ENCODE measurements around the gene PCGF3.

The PCGF3 gene

DNA sequence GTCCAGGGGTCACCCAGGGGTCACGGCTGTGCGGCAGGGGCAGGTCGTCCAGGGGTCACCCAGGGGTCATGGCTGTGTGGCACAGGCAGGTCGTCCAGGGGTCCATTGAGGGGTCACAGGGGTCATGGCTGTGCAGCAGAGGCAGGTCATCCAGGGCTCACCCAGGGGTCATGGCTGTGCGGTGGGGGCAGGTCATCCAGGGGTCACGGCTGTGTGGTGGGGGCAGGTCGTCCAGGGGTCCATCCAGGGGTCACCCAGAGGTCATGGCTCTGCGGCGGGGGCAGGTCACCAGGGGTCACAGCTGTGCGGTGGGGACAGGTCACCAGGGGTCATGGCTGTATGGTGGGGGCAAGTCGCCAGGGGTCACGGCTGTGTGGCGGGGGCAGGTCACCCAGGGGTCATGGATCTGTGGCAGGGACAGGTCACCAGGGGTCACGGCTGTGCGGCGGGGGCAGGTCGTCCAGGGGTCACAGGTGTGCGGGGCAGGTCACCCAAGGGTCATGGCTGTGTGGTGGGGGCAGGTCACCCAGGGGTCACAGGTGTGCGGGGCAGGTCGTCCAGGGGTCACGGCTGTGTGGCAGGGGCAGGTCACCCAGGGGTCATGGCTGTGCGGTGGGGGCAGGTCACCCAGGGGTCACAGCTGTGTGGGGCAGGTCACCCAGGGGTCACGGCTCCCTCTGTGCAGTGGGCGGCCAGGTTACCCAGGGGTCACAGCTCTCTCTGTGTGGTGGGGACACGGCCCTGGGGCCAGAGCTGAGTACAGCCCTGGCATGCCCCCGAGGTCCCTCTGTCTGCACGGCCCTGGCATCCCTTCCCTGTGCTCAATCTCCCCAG, 47.6 kb upstream of the PCGF3 start:
- Histone ChIP-seq H4K8ac (ENCODE audit: low read length) (no peak overlapping the region), H3K9me3 (ENCODE audit: control insufficient read depth, low read length) (no peaks in the 10 kb centered on the region), H2AK5ac (ENCODE audit: low read length, severe bottlenecking) (no peak overlapping the region), H3K79me1 (replicated peaks; ENCODE audit: low read length, poor library complexity, severe bottlenecking) (no peaks in the 10 kb centered on the region), H3K36me3 (ENCODE audit: control insufficient read depth in 1 of 2, insufficient read depth in 2 of 2, low read depth in 1 of 2, low read length in 2 of 2) (no peaks in the 10 kb centered on the region), H3K18ac (ENCODE audit: low read depth in 1 of 2, low read length in 2 of 2) (no peak overlapping the region), H3K27me3 (ENCODE audit: control insufficient read depth in 1 of 2, insufficient read depth in 1 of 2, low read length in 2 of 2) (peaks cover 0 to 33% of the 10 kb centered on the region in 2 experiments), H3K14ac (ENCODE audit: low read length in 2 of 2) (no peak overlapping the region), H2BK12ac (ENCODE audit: low read length in 2 of 2) (no peak overlapping the region), H3K4me1 (ENCODE audit: control insufficient read depth, insufficient read depth, low read depth, low read length) (peaks cover 2% of the 10 kb centered on the region), H3K23ac (ENCODE audit: low read length in 2 of 2) (no peak overlapping the region), H2BK120ac (ENCODE audit: low read depth, low read length) (no peak overlapping the region), H3K9ac (ENCODE audit: low read length) (no peak overlapping the region), H2BK15ac (ENCODE audit: low read depth, poor library complexity, severe bottlenecking) (no peak overlapping the region), H2BK5ac (ENCODE audit: low read depth, low read length, poor library complexity, severe bottlenecking) (no peak overlapping the region), H3K4me3 (ENCODE audit: insufficient read depth in 1 of 2, low read depth in 1 of 2, low read length in 2 of 2) (no peak overlapping the region), H3K4ac (ENCODE audit: low read depth in 1 of 2, low read length in 2 of 2) (no peak overlapping the region), H3K27ac (ENCODE audit: low read length, poor library complexity, severe bottlenecking) (no peak overlapping the region), H4K91ac (ENCODE audit: low read length) (no peak overlapping the region), H3K4me2 (ENCODE audit: low read length, poor library complexity, severe bottlenecking) (no peak overlapping the region), H2AFZ (ENCODE audit: low read depth, low read length) (no peak overlapping the region)
- 91% methylated on average over 27 of the region's 27 CpGs for WGBS
- no peak for DNase-seq

- no peak overlapping the region for H2AK5ac ChIP-seq (ENCODE audit: low read length, severe bottlenecking)
- H3K27me3 ChIP-seq (ENCODE audit: control insufficient read depth in 1 of 2, insufficient read depth in 1 of 2, low read length in 2 of 2), result peaks cover 0 to 36% of the 10 kb centered on the region in 2 experiments
- no peaks in the 10 kb centered on the region for H3K9me3 ChIP-seq (ENCODE audit: control insufficient read depth, low read length)
- no peak overlapping the region for H3K23ac ChIP-seq (ENCODE audit: low read length in 2 of 2)
- H3K27ac ChIP-seq (ENCODE audit: low read length, poor library complexity, severe bottlenecking), result no peak overlapping the region
- peaks cover 9% of the 10 kb centered on the region for H3K4me1 ChIP-seq (ENCODE audit: control insufficient read depth, insufficient read depth, low read depth, low read length)
- no peak overlapping the region for H3K4me2 ChIP-seq (ENCODE audit: low read length, poor library complexity, severe bottlenecking)
- no peaks in the 10 kb centered on the region for H3K36me3 ChIP-seq (ENCODE audit: control insufficient read depth in 1 of 2, insufficient read depth in 2 of 2, low read depth in 1 of 2, low read length in 2 of 2)
- H3K79me1 ChIP-seq (replicated peaks; ENCODE audit: low read length, poor library complexity, severe bottlenecking), result no peaks in the 10 kb centered on the region
- H4K91ac ChIP-seq (ENCODE audit: low read length), result no peak overlapping the region
- H2BK15ac ChIP-seq (ENCODE audit: low read depth, poor library complexity, severe bottlenecking), result no peak overlapping the region
- H3K14ac ChIP-seq (ENCODE audit: low read length in 2 of 2), result no peak overlapping the region
- H3K9ac ChIP-seq (ENCODE audit: low read length), result no peak overlapping the region
- WGBS, result 93% methylated on average over 32 of the region's 32 CpGs
- H2AFZ ChIP-seq (ENCODE audit: low read depth, low read length), result no peak overlapping the region
- H4K8ac ChIP-seq (ENCODE audit: low read length), result no peak overlapping the region
- no peak overlapping the region for H2BK120ac ChIP-seq (ENCODE audit: low read depth, low read length)
- no peak overlapping the region for H2BK5ac ChIP-seq (ENCODE audit: low read depth, low read length, poor library complexity, severe bottlenecking)
- no peak overlapping the region for H3K4ac ChIP-seq (ENCODE audit: low read depth in 1 of 2, low read length in 2 of 2)
- H3K18ac ChIP-seq (ENCODE audit: low read depth in 1 of 2, low read length in 2 of 2), result no peak overlapping the region
- H3K4me3 ChIP-seq (ENCODE audit: insufficient read depth in 1 of 2, low read depth in 1 of 2, low read length in 2 of 2), result no peak overlapping the region
- DNase-seq, result no peak
- no peak overlapping the region for H2BK12ac ChIP-seq (ENCODE audit: low read length in 2 of 2)
Observed at GRCh38 chr4:658681-659667, 46.7 kb upstream of the PCGF3 start.

- H3K4ac ChIP-seq (ENCODE audit: low read depth in 1 of 2, low read length in 2 of 2), result no peak overlapping the region
- no peak overlapping the region for H2AK5ac ChIP-seq (ENCODE audit: low read length, severe bottlenecking)
- DNase-seq, result no peak
- no peak overlapping the region for H3K9ac ChIP-seq (ENCODE audit: low read length)
- H3K4me3 ChIP-seq (ENCODE audit: insufficient read depth in 1 of 2, low read depth in 1 of 2, low read length in 2 of 2), result no peak overlapping the region
- H3K18ac ChIP-seq (ENCODE audit: low read depth in 1 of 2, low read length in 2 of 2), result no peak overlapping the region
- H2BK15ac ChIP-seq (ENCODE audit: low read depth, poor library complexity, severe bottlenecking), result no peak overlapping the region
- H3K27ac ChIP-seq (ENCODE audit: low read length, poor library complexity, severe bottlenecking), result no peak overlapping the region
- H3K36me3 ChIP-seq (ENCODE audit: control insufficient read depth in 1 of 2, insufficient read depth in 2 of 2, low read depth in 1 of 2, low read length in 2 of 2), result no peaks in the 10 kb centered on the region
- no peak overlapping the region for H3K14ac ChIP-seq (ENCODE audit: low read length in 2 of 2)
- H3K4me1 ChIP-seq (ENCODE audit: control insufficient read depth, insufficient read depth, low read depth, low read length), result peaks cover 9% of the 10 kb centered on the region
- H2BK5ac ChIP-seq (ENCODE audit: low read depth, low read length, poor library complexity, severe bottlenecking), result no peak overlapping the region
- H3K79me1 ChIP-seq (replicated peaks; ENCODE audit: low read length, poor library complexity, severe bottlenecking), result no peaks in the 10 kb centered on the region
- H3K23ac ChIP-seq (ENCODE audit: low read length in 2 of 2), result no peak overlapping the region
- H3K27me3 ChIP-seq (ENCODE audit: control insufficient read depth in 1 of 2, insufficient read depth in 1 of 2, low read length in 2 of 2), result peaks cover 0 to 39% of the 10 kb centered on the region in 2 experiments
- H3K9me3 ChIP-seq (ENCODE audit: control insufficient read depth, low read length), result no peaks in the 10 kb centered on the region
- H4K91ac ChIP-seq (ENCODE audit: low read length), result no peak overlapping the region
- H3K4me2 ChIP-seq (ENCODE audit: low read length, poor library complexity, severe bottlenecking), result no peak overlapping the region
- H4K8ac ChIP-seq (ENCODE audit: low read length), result no peak overlapping the region
- H2AFZ ChIP-seq (ENCODE audit: low read depth, low read length), result no peak overlapping the region
- no peak overlapping the region for H2BK120ac ChIP-seq (ENCODE audit: low read depth, low read length)
- 99% methylated on average over 5 of the region's 8 CpGs for WGBS
- H2BK12ac ChIP-seq (ENCODE audit: low read length in 2 of 2), result no peak overlapping the region
Observed at GRCh38 chr4:659851-660250, 45.8 kb upstream of the PCGF3 start.

DNA sequence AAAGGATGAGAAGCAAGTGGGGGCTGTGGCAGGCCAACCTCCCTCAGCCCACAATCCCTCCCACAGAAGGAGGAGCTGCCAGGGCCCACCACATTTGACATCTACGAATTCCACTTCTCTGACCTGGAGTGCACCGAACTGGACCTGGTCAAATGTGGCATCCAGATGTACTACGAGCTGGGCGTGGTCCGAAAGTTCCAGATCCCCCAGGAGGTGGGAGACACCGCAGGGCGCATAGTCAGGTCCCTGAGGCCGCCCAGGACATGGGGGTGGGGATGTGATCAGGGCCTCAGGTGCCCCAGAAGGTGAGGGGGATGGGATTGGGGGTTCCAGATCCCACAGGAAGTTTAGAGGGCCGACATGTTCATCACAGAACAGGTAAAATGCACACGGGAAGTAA, 45.2 kb upstream of the PCGF3 start:
- no peak overlapping the region for H2BK5ac ChIP-seq (ENCODE audit: low read depth, low read length, poor library complexity, severe bottlenecking)
- no peak overlapping the region for H2AFZ ChIP-seq (ENCODE audit: low read depth, low read length)
- no peak overlapping the region for H3K27ac ChIP-seq (ENCODE audit: low read length, poor library complexity, severe bottlenecking)
- DNase-seq, result no peak
- H4K8ac ChIP-seq (ENCODE audit: low read length), result no peak overlapping the region
- no peak overlapping the region for H3K23ac ChIP-seq (ENCODE audit: low read length in 2 of 2)
- H3K79me1 ChIP-seq (replicated peaks; ENCODE audit: low read length, poor library complexity, severe bottlenecking), result no peaks in the 10 kb centered on the region
- H3K4me3 ChIP-seq (ENCODE audit: insufficient read depth in 1 of 2, low read depth in 1 of 2, low read length in 2 of 2), result no peak overlapping the region
- no peak overlapping the region for H2BK15ac ChIP-seq (ENCODE audit: low read depth, poor library complexity, severe bottlenecking)
- no peak overlapping the region for H2BK12ac ChIP-seq (ENCODE audit: low read length in 2 of 2)
- peaks cover 0 to 39% of the 10 kb centered on the region in 2 experiments for H3K27me3 ChIP-seq (ENCODE audit: control insufficient read depth in 1 of 2, insufficient read depth in 1 of 2, low read length in 2 of 2)
- no peak overlapping the region for H3K4me2 ChIP-seq (ENCODE audit: low read length, poor library complexity, severe bottlenecking)
- no peak overlapping the region for H2BK120ac ChIP-seq (ENCODE audit: low read depth, low read length)
- H3K4ac ChIP-seq (ENCODE audit: low read depth in 1 of 2, low read length in 2 of 2), result no peak overlapping the region
- H3K14ac ChIP-seq (ENCODE audit: low read length in 2 of 2), result no peak overlapping the region
- no peak overlapping the region for H4K91ac ChIP-seq (ENCODE audit: low read length)
- no peak overlapping the region for H3K18ac ChIP-seq (ENCODE audit: low read depth in 1 of 2, low read length in 2 of 2)
- H3K36me3 ChIP-seq (ENCODE audit: control insufficient read depth in 1 of 2, insufficient read depth in 2 of 2, low read depth in 1 of 2, low read length in 2 of 2), result no peaks in the 10 kb centered on the region
- WGBS, result 81% methylated on average over 10 of the region's 10 CpGs
- peaks cover 9% of the 10 kb centered on the region for H3K4me1 ChIP-seq (ENCODE audit: control insufficient read depth, insufficient read depth, low read depth, low read length)
- no peak overlapping the region for H3K9ac ChIP-seq (ENCODE audit: low read length)
- H2AK5ac ChIP-seq (ENCODE audit: low read length, severe bottlenecking), result no peak overlapping the region
- H3K9me3 ChIP-seq (ENCODE audit: control insufficient read depth, low read length), result no peaks in the 10 kb centered on the region

All from mesenchymal stem cell (in vitro differentiated cells and primary cell).